H1 (cell line): Measurements from ENCODE around the gene RBM5. TPM values are rescaled to one million over a fixed set of nuclear protein-coding genes. Genes with fewer than 3 reads are reported as not detected.

ENCODE experiments used
- CTCF ChIA-PET: fragments of 300-600 bp; sonication (Branson Sonifier 250); formaldehyde crosslinking; loops from one replicate; lab custom pipeline; 2021; ENCODE audit not compliant: partially characterized antibody; lab: Charles Lee
- POLR2A ChIA-PET: fragments of 300-600 bp; sonication (Branson Sonifier 250); formaldehyde crosslinking; loops from one replicate; lab custom pipeline; 2021; ENCODE audit warnings: inconsistent platforms; ENCODE audit not compliant: partially characterized antibody; lab: Charles Lee
- DNase-seq, 2 experiments: peaks; one replicate each; pipeline versions ENCODE4 v3.0.0 to v3.0.0-alpha.2; 2010 to 2022; ENCODE audit warnings: low spot score in 2 of 2, low read depth in 1 of 2, mixed read lengths in 1 of 2
- FAIRE-seq: peaks from 2 replicates; lab custom pipeline; 2011; peaks lifted over from hg19 to GRCh38; lab: Jason Lieb, UNC
- H2AFZ ChIP-seq: 2 replicates; pipeline ENCODE4 v1.8.1; 2012; ENCODE audit warnings: low read length, inconsistent platforms
- H2AK5ac ChIP-seq: 2 replicates; pipeline ENCODE4 v1.6.1; 2013; ENCODE audit warnings: low read depth, low read length
- H2BK120ac ChIP-seq: replicated peaks from 2 replicates; pipeline ENCODE3; 2013; ENCODE audit warnings: low read depth, low read length, inconsistent platforms
- H2BK12ac ChIP-seq: 2 replicates; pipeline ENCODE4 v1.6.1; 2013; ENCODE audit warnings: low read depth, low read length
- H2BK15ac ChIP-seq: 2 replicates; pipeline ENCODE4 v1.6.1; 2013; ENCODE audit warnings: low read length
- H2BK20ac ChIP-seq: 2 replicates; pipeline ENCODE4 v1.6.1; 2013; ENCODE audit warnings: low read length
- H2BK5ac ChIP-seq: 2 replicates; pipeline ENCODE4 v1.6.1; 2013; ENCODE audit warnings: low read depth, low read length
- H3K14ac ChIP-seq: 2 replicates; pipeline ENCODE4 v1.6.1; 2013; ENCODE audit warnings: inconsistent platforms; ENCODE audit not compliant: insufficient read length
- H3K18ac ChIP-seq: 2 replicates; pipeline ENCODE4 v1.6.1; 2013; ENCODE audit warnings: low read length; ENCODE audit errors: extremely low read depth
- H3K23ac ChIP-seq: 2 replicates; pipeline ENCODE4 v1.6.1; 2013; ENCODE audit warnings: inconsistent platforms; ENCODE audit not compliant: insufficient read length
- H3K23me2 ChIP-seq: 2 replicates; pipeline ENCODE4 v1.6.1; 2013; ENCODE audit warnings: low read depth, low read length
- H3K27ac ChIP-seq: 2 replicates; pipeline ENCODE4 v1.6.1; 2011; ENCODE audit warnings: low read depth, low read length, inconsistent platforms
- H3K27me3 ChIP-seq, 4 experiments: replicated peaks in 1 of 4; 1 replicate in 1 of 4; 2 replicates in 3 of 4; pipeline versions ENCODE4 v1.6.1 to v1.8.1; 2011 to 2013; ENCODE audit warnings: low read length in 3 of 4, mild to moderate bottlenecking in 3 of 4, inconsistent platforms in 2 of 4, mixed read lengths in 2 of 4, moderate library complexity in 1 of 4; ENCODE audit not compliant: control insufficient read depth in 3 of 4, insufficient read depth in 3 of 4; ENCODE audit errors: extremely low read depth in 1 of 4
- H3K36me3 ChIP-seq, 4 experiments: 2 replicates each; pipeline versions ENCODE4 v1.6.1 to v1.8.1; 2011 to 2013; ENCODE audit warnings: mild to moderate bottlenecking in 4 of 4, low read length in 3 of 4, moderate library complexity in 2 of 4, control low read depth in 1 of 4, inconsistent platforms in 1 of 4; ENCODE audit not compliant: insufficient read depth in 4 of 4, control insufficient read depth in 2 of 4
- H3K4ac ChIP-seq: replicated peaks from 2 replicates; pipeline ENCODE3; 2013; ENCODE audit warnings: low read length, low read depth, mixed read lengths, inconsistent platforms; ENCODE audit not compliant: insufficient read length
- H3K4me1 ChIP-seq, 4 experiments: replicated peaks in 1 of 4; 1 replicate in 1 of 4; 2 replicates in 3 of 4; pipeline versions ENCODE4 v1.6.1 to v1.8.1; 2011 to 2013; ENCODE audit warnings: low read length in 3 of 4, inconsistent platforms in 2 of 4, mixed read lengths in 1 of 4; ENCODE audit not compliant: insufficient read depth in 4 of 4, control insufficient read depth in 3 of 4
- H3K4me2 ChIP-seq, 2 experiments: 2 replicates each; pipeline versions ENCODE4 v1.6.1 to v1.8.1; 2011 to 2013; ENCODE audit warnings: low read depth in 2 of 2, low read length in 2 of 2, control low read depth in 1 of 2, inconsistent platforms in 1 of 2, mild to moderate bottlenecking in 1 of 2; ENCODE audit not compliant: insufficient read depth in 1 of 2
- H3K4me3 ChIP-seq, 4 experiments: fragments of 200-600, 300-600 bp in 1 of 4; sonication (generic), shearing (Covaris generic), sonication (Bioruptor Twin) in 1 of 4; 2 replicates each; pipeline versions ENCODE4 v1.5.1 to v1.8.1; 2011 to 2016; ENCODE audit warnings: low read length in 4 of 4, low read depth in 3 of 4, control low read depth in 2 of 4, inconsistent platforms in 2 of 4, mild to moderate bottlenecking in 2 of 4, mixed read lengths in 1 of 4, moderate library complexity in 1 of 4; ENCODE audit not compliant: insufficient read depth in 2 of 4; ENCODE audit errors: extremely low read depth in 1 of 4
- H3K56ac ChIP-seq: replicated peaks from 2 replicates; pipeline ENCODE3; 2013; ENCODE audit warnings: low read depth, mild to moderate bottlenecking, mixed read lengths, low read length, inconsistent platforms; ENCODE audit not compliant: insufficient read length
- H3K79me1 ChIP-seq: 2 replicates; pipeline ENCODE4 v1.6.1; 2013; ENCODE audit warnings: low read depth, low read length, control low read depth
- H3K79me2 ChIP-seq, 2 experiments: 2 replicates each; pipeline versions ENCODE4 v1.6.1 to v1.8.1; 2012 to 2013; ENCODE audit warnings: low read length in 2 of 2, mild to moderate bottlenecking in 2 of 2, inconsistent platforms in 1 of 2; ENCODE audit not compliant: insufficient read depth in 2 of 2, control insufficient read depth in 1 of 2
- H3K9ac ChIP-seq, 4 experiments: replicated peaks in 1 of 4; 1 replicate in 1 of 4; 2 replicates in 3 of 4; pipeline versions ENCODE4 v1.6.1 to v1.8.1; 2011 to 2013; ENCODE audit warnings: low read depth in 3 of 4, low read length in 3 of 4, control low read depth in 2 of 4, mild to moderate bottlenecking in 2 of 4, moderate library complexity in 2 of 4, inconsistent platforms in 1 of 4; ENCODE audit errors: extremely low read depth in 1 of 4
- H3K9me3 ChIP-seq, 2 experiments: 2 replicates each; pipeline versions ENCODE4 v1.6.1 to v1.8.1; 2012 to 2013; ENCODE audit warnings: mild to moderate bottlenecking in 2 of 2, moderate library complexity in 2 of 2, control low read depth in 1 of 2, inconsistent platforms in 1 of 2, low read depth in 1 of 2, low read length in 1 of 2, mixed read lengths in 1 of 2; ENCODE audit not compliant: insufficient read depth in 2 of 2
- H4K20me1 ChIP-seq, 2 experiments: replicated peaks in 1 of 2; 2 replicates each; pipeline versions ENCODE3 to v1.8.1; 2011 to 2013; ENCODE audit warnings: inconsistent platforms in 2 of 2, low read length in 2 of 2, mild to moderate bottlenecking in 1 of 2; ENCODE audit not compliant: insufficient read depth in 2 of 2, control insufficient read depth in 1 of 2
- H4K5ac ChIP-seq: 2 replicates; pipeline ENCODE4 v1.6.1; 2013; ENCODE audit warnings: low read length, low read depth, mixed read lengths, inconsistent platforms; ENCODE audit not compliant: insufficient read length
- H4K8ac ChIP-seq: 2 replicates; pipeline ENCODE4 v1.8.0; 2013; ENCODE audit warnings: mild to moderate bottlenecking, moderate library complexity, low read length, inconsistent platforms; ENCODE audit not compliant: insufficient read depth; ENCODE audit errors: extremely low read depth
- H4K91ac ChIP-seq: replicated peaks from 2 replicates; pipeline ENCODE3; 2013; ENCODE audit warnings: low read length, mixed read lengths, inconsistent platforms; ENCODE audit not compliant: insufficient read length
- BACH1 ChIP-seq: IDR thresholded peaks from 2 replicates; pipeline ENCODE4 v1.6.1; 2012; ENCODE audit warnings: low read length, improper control_type of control experiment
- CBX5 ChIP-seq: fragments of 300-800, 300-1000 bp; sonication (generic); IDR thresholded peaks from 2 replicates; pipeline ENCODE4 v1.7.1; 2016; ENCODE audit warnings: antibody characterized with exemption, low read length, low read depth
- CBX8 ChIP-seq: fragments of 300-800, 300-1000 bp; sonication (generic); IDR thresholded peaks from 2 replicates; pipeline ENCODE4 v1.7.1; 2016; ENCODE audit warnings: low read depth, low read length, borderline replicate concordance
- EGR1 ChIP-seq: IDR thresholded peaks from 2 replicates; pipeline ENCODE4 v1.6.1; 2011; ENCODE audit warnings: low read depth, low read length, borderline replicate concordance
- EP300 ChIP-seq, 2 experiments: IDR thresholded peaks; 1 replicate in 1 of 2; 2 replicates in 1 of 2; pipeline ENCODE4 v1.6.1; 2011 to 2012; ENCODE audit warnings: low read depth in 2 of 2, low read length in 2 of 2, mild to moderate bottlenecking in 2 of 2, borderline replicate concordance in 1 of 2, inconsistent platforms in 1 of 2, moderate library complexity in 1 of 2
- EZH2 ChIP-seq: fragments of 200-600 bp; sonication (generic); IDR thresholded peaks from 2 replicates; pipeline ENCODE4 v1.7.1; 2012; ENCODE audit warnings: low read depth, mild to moderate bottlenecking, moderate library complexity, low read length, inconsistent platforms; ENCODE audit not compliant: severe bottlenecking
- HDAC6 ChIP-seq: IDR thresholded peaks from one replicate; pipeline ENCODE4 v1.7.1; 2012; ENCODE audit warnings: low read depth, mild to moderate bottlenecking, inconsistent platforms, low read length, moderate library complexity
- JUN ChIP-seq: IDR thresholded peaks from 2 replicates; pipeline ENCODE4 v1.6.1; 2011; ENCODE audit warnings: low read depth, mild to moderate bottlenecking, improper control_type of control experiment, low read length
- MAX ChIP-seq: IDR thresholded peaks from 2 replicates; pipeline ENCODE4 v1.6.1; 2012; ENCODE audit warnings: inconsistent platforms
- NRF1 ChIP-seq: IDR thresholded peaks from 2 replicates; pipeline ENCODE4 v1.6.1; 2011; ENCODE audit warnings: mild to moderate bottlenecking, low read depth, low read length, improper control_type of control experiment
- RXRA ChIP-seq: IDR thresholded peaks from 2 replicates; pipeline ENCODE4 v1.6.1; 2011; ENCODE audit warnings: low read depth, mild to moderate bottlenecking, low read length, moderate library complexity; ENCODE audit not compliant: insufficient read depth
- SUZ12 ChIP-seq: fragments of 200-600 bp; sonication (generic); IDR thresholded peaks from 2 replicates; pipeline ENCODE4 v1.6.1; 2012; ENCODE audit warnings: mild to moderate bottlenecking, inconsistent platforms, low read length, moderate library complexity, mixed read lengths
- TAF1 ChIP-seq: IDR thresholded peaks from 2 replicates; pipeline ENCODE4 v1.6.1; 2011; ENCODE audit warnings: mild to moderate bottlenecking, low read depth, low read length
- WGBS, 2 experiments: shearing (Covaris generic) in 1 of 2; methylation state at CpG; one replicate each; pipeline versions ENCODE4 v1.1.6 to v1.1.7; 2013 to 2015; ENCODE audit warnings: low lambda C conversion rate in 2 of 2, mixed read lengths in 2 of 2, inconsistent platforms in 1 of 2, low coverage in 1 of 2, missing lambda C conversion rate in 1 of 2; ENCODE audit not compliant: insufficient replicate concordance in 2 of 2, insufficient coverage in 1 of 2, insufficient read length in 1 of 2; ENCODE audit errors: extremely low coverage in 1 of 2, missing lambda C conversion rate in 1 of 2; 5-methylcytosine and 5-hydroxymethylcytosine counted together
- polyA plus RNA-seq, 7 experiments: library from polyadenylated mRNA; depleted of rRNA in 3 of 7; stranded (reverse) in 5 of 7; unstranded in 2 of 7; fragments of >200 nt in 5 of 7; fragments of 200-250 nt in 2 of 7; gene quantifications; 1 replicate in 5 of 7; 2 replicates in 1 of 7; 4 replicates in 1 of 7; pipeline versions ENCODE4 v1.2.1 to v1.2.3, GENCODE V29; 2011 to 2013; ENCODE audit warnings: missing spikeins in 2 of 7, mixed read lengths in 2 of 7
- total RNA-seq: library from RNA; stranded (reverse); fragmentation: NEBNext Ultra II Directional; extraction: Animal tissue kit (Norgen Biotek cat#: 25700); gene quantifications from 2 replicates; pipeline ENCODE4 v1.2.1, GENCODE V29; 2021

RBM5 gene
- total and polyA plus RNA-seq, 2 of the 8 experiments (the other 6 are each of a cell fraction or from before 2014, with no cell fraction given), result 82.7 to 144 TPM

GRCh38 chr3:50151728-50152127, 63.0 kb downstream of the RBM5 start:
- H3K79me2 ChIP-seq, result peaks cover 0 to 6% of the 10 kb centered on the region in 2 experiments; a peak in 1 of 4 replicates
- H3K27me3 ChIP-seq, result peaks cover 2 to 19% (median 15%) of the 10 kb centered on the region in 4 experiments; a peak in 6 of 7 replicates
- H2AK5ac ChIP-seq, result peak overlapping the region; percentile 71; the same call in 1 of the 2 replicates
- FAIRE-seq (no peak), DNase-seq (no peak)
- H3K18ac ChIP-seq, result peak overlapping the region; percentile 76; the same call in 1 of the 2 replicates
- H3K23ac ChIP-seq, result no peak overlapping the region
- H3K56ac ChIP-seq, result no peak overlapping the region
- H3K9me3 ChIP-seq, result no peaks in the 10 kb centered on the region
- peak overlapping the region; percentile 12 for H3K4ac ChIP-seq
- ChIA-PET CTCF (interaction anchor here (0.6 to 5.3 kb wide), 16 partner anchors 10 to 1437 kb away, joined by 3 to 54 read pairs (median 5); partner anchors contain the start of gene GNAT1), POLR2A (interaction anchor here (1.1 to 6.1 kb wide), 6 partner anchors 14 to 132 kb away, joined by 3 to 54 read pairs (median 4); no protein-coding TSS in a partner anchor)
- H3K79me1 ChIP-seq, result peaks cover 2% of the 10 kb centered on the region; the same call in 1 of the 2 replicates
- no peak overlapping the region for H3K4me3 ChIP-seq
- H3K27ac ChIP-seq, result no peak overlapping the region
- no peaks in the 10 kb centered on the region for H4K20me1 ChIP-seq
- no peak overlapping the region for H4K5ac ChIP-seq
- peak overlapping the region; percentile 52; the same call in 1 of the 2 replicates for H2BK12ac ChIP-seq
- no peak overlapping the region for H3K14ac ChIP-seq
- H4K91ac ChIP-seq, result peak overlapping the region; percentile 5
- H3K9ac ChIP-seq, result no peak overlapping the region
- no peak overlapping the region; the same call in 1 of the 2 replicates for H4K8ac ChIP-seq
- H3K23me2 ChIP-seq, result peaks cover 14% of the 10 kb centered on the region; the same call in 1 of the 2 replicates
- 94% methylated on average over 5 of the region's 5 CpGs; no CpG with 5 or more reads in 1 of the 2 experiments for WGBS, 2 experiments
- H2AFZ ChIP-seq, result no peak overlapping the region
- peak overlapping the region; percentile 9; the same call in 1 of the 2 replicates for H2BK15ac ChIP-seq
- 0 out of 4 replicates have a peak overlapping the region, but pooled peaks of 1 of the 2 experiments have one; percentile 8 for H3K4me2 ChIP-seq
- H3K36me3 ChIP-seq, result no peaks in the 10 kb centered on the region
- H3K4me1 ChIP-seq, result peaks cover 5 to 35% (median 24%) of the 10 kb centered on the region in 4 experiments
- peak overlapping the region; percentile 75 for H2BK20ac ChIP-seq
- peak overlapping the region; percentile 69; the same call in 1 of the 2 replicates for H2BK5ac ChIP-seq
- no peak overlapping the region for H2BK120ac ChIP-seq
- TF ChIP-seq EP300 (IDR thresholded peaks at IDR 0.05; ENCODE audit: borderline replicate concordance in 1 of 2, low read depth in 2 of 2, low read length in 2 of 2) (no peak), RXRA (no peak), CBX8 (no peak), BACH1 (no peak), TAF1 (no peak), CBX5 (no peak), MAX (no peak), HDAC6 (no peak), JUN (no peak), SUZ12 (no peak), EGR1 (no peak), EZH2 (no peak), NRF1 (no peak)
